HEK293 (cell line): ENCODE measurements around the gene OR52W1.

Source experiments
- HOXA7 ChIP-seq: sonication (generic); formaldehyde crosslinking; IDR thresholded peaks from 2 replicates; pipeline ENCODE4 v1.8.1; 2022; ENCODE audit warnings: missing genetic modification reagents, borderline replicate concordance
- PATZ1 ChIP-seq: fragments of 450-650 bp; formaldehyde crosslinking; IDR thresholded peaks from 2 replicates; pipeline ENCODE4 v1.5.1; 2016; ENCODE audit warnings: missing biosample characterization, missing genetic modification characterization
- PBX3 ChIP-seq: sonication (generic); formaldehyde crosslinking; IDR thresholded peaks from 2 replicates; pipeline ENCODE4 v1.8.1; 2022; ENCODE audit warnings: mild to moderate bottlenecking, moderate library complexity, missing genetic modification reagents
- REPIN1 ChIP-seq: fragments of 450-650 bp; formaldehyde crosslinking; IDR thresholded peaks from 2 replicates; pipeline ENCODE4 v1.5.1; 2017; ENCODE audit warnings: missing biosample characterization, missing genetic modification characterization, low read depth
- SP3 ChIP-seq: fragments of 450-650 bp; formaldehyde crosslinking; IDR thresholded peaks from 2 replicates; pipeline ENCODE4 v1.5.1; 2016; ENCODE audit warnings: missing biosample characterization, missing genetic modification characterization
- ZNF274 ChIP-seq, 2 experiments: fragments of 200-500 bp in 1 of 2; fragments of 450-650 bp in 1 of 2; sonication (Bioruptor generic) in 1 of 2; formaldehyde crosslinking in 1 of 2; IDR thresholded peaks; 2 replicates each; pipeline versions ENCODE4 v1.5.1 to v1.6.1; 2014 to 2016; ENCODE audit warnings: borderline replicate concordance in 1 of 2, inconsistent platforms in 1 of 2, low read length in 1 of 2, missing biosample characterization in 1 of 2, missing genetic modification characterization in 1 of 2
- ZNF292 ChIP-seq: fragments of 450-650 bp; formaldehyde crosslinking; IDR thresholded peaks from 2 replicates; pipeline ENCODE4 v1.5.1; 2016; ENCODE audit warnings: low read depth, missing biosample characterization, missing genetic modification characterization, borderline replicate concordance
- ZNF837 ChIP-seq: fragments of 450-650 bp; formaldehyde crosslinking; IDR thresholded peaks from 2 replicates; pipeline ENCODE4 v1.5.1; 2016; ENCODE audit warnings: missing biosample characterization, missing genetic modification characterization
- TF ChIP-seq, protein P1 (sequence below): fragments of 450-650 bp; formaldehyde crosslinking; IDR thresholded peaks from 2 replicates; pipeline ENCODE4 v1.5.1; 2016; ENCODE audit warnings: missing biosample characterization, missing genetic modification characterization

DNA sequence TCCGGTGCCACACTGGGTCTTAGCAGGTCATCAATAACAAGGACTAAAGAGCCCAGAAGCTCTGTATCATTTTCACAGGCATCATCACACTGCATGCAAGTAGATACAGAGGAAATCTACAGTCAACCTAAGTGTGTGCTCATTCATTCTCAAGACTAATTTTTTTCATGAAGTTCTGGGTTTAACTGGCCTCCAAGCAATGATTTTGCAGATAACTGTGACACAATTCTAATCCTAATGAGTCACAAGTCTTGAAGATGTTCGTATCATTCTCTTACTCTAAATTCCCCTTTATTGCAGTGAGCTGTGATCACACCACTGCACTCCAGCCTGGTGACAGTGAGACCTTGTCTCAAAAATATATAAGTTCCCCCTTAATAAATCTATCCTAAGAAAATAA lies 2.5 kb downstream of the OR52W1 start:
- TF ChIP-seq ZNF837 (tag by site-specific recombination) (no peak), ZNF292 (no peak), REPIN1 (tag by site-specific recombination) (no peak), SP3 (tag by site-specific recombination) (no peak), PATZ1 (tag by site-specific recombination) (no peak), HOXA7 (no peak), PBX3 (CRISPR knock-in tag) (no peak), ZNF274 (IDR thresholded peaks at IDR 0.05; ENCODE audit: low read length) (no peak), ZNF274 (tag by site-specific recombination; IDR thresholded peaks at IDR 0.05; ENCODE audit: borderline replicate concordance) (no peak)
- TF ChIP-seq, protein P1, sequence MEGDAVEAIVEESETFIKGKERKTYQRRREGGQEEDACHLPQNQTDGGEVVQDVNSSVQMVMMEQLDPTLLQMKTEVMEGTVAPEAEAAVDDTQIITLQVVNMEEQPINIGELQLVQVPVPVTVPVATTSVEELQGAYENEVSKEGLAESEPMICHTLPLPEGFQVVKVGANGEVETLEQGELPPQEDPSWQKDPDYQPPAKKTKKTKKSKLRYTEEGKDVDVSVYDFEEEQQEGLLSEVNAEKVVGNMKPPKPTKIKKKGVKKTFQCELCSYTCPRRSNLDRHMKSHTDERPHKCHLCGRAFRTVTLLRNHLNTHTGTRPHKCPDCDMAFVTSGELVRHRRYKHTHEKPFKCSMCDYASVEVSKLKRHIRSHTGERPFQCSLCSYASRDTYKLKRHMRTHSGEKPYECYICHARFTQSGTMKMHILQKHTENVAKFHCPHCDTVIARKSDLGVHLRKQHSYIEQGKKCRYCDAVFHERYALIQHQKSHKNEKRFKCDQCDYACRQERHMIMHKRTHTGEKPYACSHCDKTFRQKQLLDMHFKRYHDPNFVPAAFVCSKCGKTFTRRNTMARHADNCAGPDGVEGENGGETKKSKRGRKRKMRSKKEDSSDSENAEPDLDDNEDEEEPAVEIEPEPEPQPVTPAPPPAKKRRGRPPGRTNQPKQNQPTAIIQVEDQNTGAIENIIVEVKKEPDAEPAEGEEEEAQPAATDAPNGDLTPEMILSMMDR (tag by site-specific recombination): no peak
